T-cell (primary cell): ENCODE results near the gene IGSF6. TPM values are rescaled to one million over a fixed set of nuclear protein-coding genes. Genes with fewer than 3 reads are reported as not detected.

Source experiments
- ATAC-seq, 4 experiments: fragments of 200-7000 bp in 3 of 4; fragments of 150-1000 bp in 1 of 4; cut with Tn5 transposase; replicated peaks in 1 of 4; 1 replicate in 3 of 4; 2 replicates in 1 of 4; pipeline ENCODE4 v1.10.0; 2021; ENCODE audit warnings: moderate library complexity in 3 of 4, mild to moderate bottlenecking in 2 of 4, moderate number of reproducible peaks in 1 of 4
- CTCF ChIA-PET, 2 donors: fragments of 300-600 bp; sonication (Branson Sonifier 250); formaldehyde crosslinking; loops; one replicate each; lab custom pipeline; 2022; ENCODE audit warnings: antibody characterized with exemption in 2 of 2; lab: Charles Lee
- POLR2A ChIA-PET, 2 donors: fragments of 300-600 bp; sonication (Branson Sonifier 250); formaldehyde crosslinking; loops; one replicate each; lab custom pipeline; 2022; ENCODE audit warnings: antibody characterized with exemption in 2 of 2; lab: Charles Lee
- DNase-seq, 35 experiments: peaks; one replicate each; pipeline versions ENCODE4 v3.0.0 to v3.0.0-alpha.2; 2013 to 2023
- H3K27ac ChIP-seq: one replicate; pipeline ENCODE4 v1.5.1; 2013; ENCODE audit warnings: low read length
- H3K27me3 ChIP-seq, 2 experiments: replicated peaks in 1 of 2; 1 replicate in 1 of 2; 2 replicates in 1 of 2; pipeline versions ENCODE4 v1.6.1 to v1.7.0; 2013; ENCODE audit warnings: low read length in 1 of 2, mixed read lengths in 1 of 2; ENCODE audit not compliant: control insufficient read depth in 2 of 2, insufficient read depth in 2 of 2; ENCODE audit errors: extremely low read depth in 1 of 2
- H3K36me3 ChIP-seq, 2 donors: 1 replicate in 1 of 2; 2 replicates in 1 of 2; pipeline versions ENCODE4 v1.6.1 to v1.7.0; 2013; ENCODE audit warnings: low read length in 1 of 2; ENCODE audit not compliant: control insufficient read depth in 2 of 2, insufficient read depth in 1 of 2; ENCODE audit errors: extremely low read depth in 1 of 2
- H3K4me1 ChIP-seq, 2 experiments: 1 replicate in 1 of 2; 2 replicates in 1 of 2; pipeline versions ENCODE4 v1.6.1 to v1.7.0; 2013; ENCODE audit warnings: low read length in 2 of 2, mixed read lengths in 1 of 2; ENCODE audit not compliant: insufficient read depth in 2 of 2, control insufficient read depth in 1 of 2; ENCODE audit errors: extremely low read depth in 1 of 2
- H3K4me3 ChIP-seq, 2 donors: 1 replicate in 1 of 2; 2 replicates in 1 of 2; pipeline versions ENCODE4 v1.5.1 to v1.7.0; 2013; ENCODE audit warnings: mild to moderate bottlenecking in 2 of 2, low read length in 1 of 2, moderate library complexity in 1 of 2; ENCODE audit not compliant: control insufficient read depth in 1 of 2; ENCODE audit errors: extremely low read depth in 1 of 2
- H3K9me3 ChIP-seq: 2 replicates; pipeline ENCODE4 v1.7.0; 2013
- H3K27ac Mint-ChIP-seq, 2 donors: one replicate each; pipeline ENCODE4 v1.8.0; 2020 to 2021; ENCODE audit warnings: mild to moderate bottlenecking in 2 of 2, mixed read lengths in 2 of 2
- H3K27me3 Mint-ChIP-seq, 2 donors: one replicate each; pipeline ENCODE4 v1.8.0; 2021 to 2022; ENCODE audit warnings: mixed read lengths in 2 of 2
- H3K36me3 Mint-ChIP-seq: one replicate; pipeline ENCODE4 v1.8.0; 2021; ENCODE audit warnings: mixed read lengths
- H3K4me1 Mint-ChIP-seq, 3 donors: one replicate each; pipeline ENCODE4 v1.8.0; 2020 to 2022; ENCODE audit warnings: mixed read lengths in 3 of 3, mild to moderate bottlenecking in 1 of 3
- H3K4me3 Mint-ChIP-seq, 3 donors: one replicate each; pipeline ENCODE4 v1.8.0; 2020 to 2022; ENCODE audit warnings: mild to moderate bottlenecking in 3 of 3, mixed read lengths in 3 of 3, moderate library complexity in 3 of 3
- H3K9me3 Mint-ChIP-seq, 3 donors: one replicate each; pipeline ENCODE4 v1.8.0; 2020 to 2022; ENCODE audit warnings: mixed read lengths in 3 of 3
- WGBS: methylation state at CpG from one replicate; pipeline ENCODE4 v1.1.5; 2013; ENCODE audit warnings: missing lambda C conversion rate; ENCODE audit not compliant: insufficient coverage; 5-methylcytosine and 5-hydroxymethylcytosine counted together
- total RNA-seq, 35 experiments: library from RNA in 6 of 35; stranded (reverse) in 6 of 35; fragments of 120-200 nt in 1 of 35; gene quantifications; one replicate each; pipeline versions ENCODE4 v1.2.1 to v1.2.4 and lab custom pipeline; 2013 to 2026

IGSF6 gene
- total RNA-seq, 5 donors from 2014 or later (not counting 1 experiment from before 2014, with no cell fraction given): 0.15 to 0.60 (median 0.28) TPM

DNA sequence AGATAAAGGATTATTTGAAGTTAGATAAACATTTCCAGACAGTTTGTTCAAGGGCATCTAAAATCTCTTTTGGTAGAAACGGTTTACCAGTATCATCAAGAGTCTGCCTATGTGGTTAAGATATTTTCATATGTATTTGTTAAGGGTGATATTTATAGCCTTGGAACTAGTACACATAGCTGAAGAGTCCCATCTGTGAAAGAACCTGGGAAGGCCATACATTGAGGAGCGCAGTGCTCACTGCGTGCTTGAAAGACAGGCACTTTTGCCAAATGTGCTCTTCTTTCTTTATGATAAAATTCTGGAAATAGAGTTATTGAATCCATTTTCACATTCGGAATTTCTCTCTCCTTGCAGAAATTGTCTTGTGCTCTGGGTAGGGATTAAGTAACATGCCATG, 7.7 kb downstream of the IGSF6 start:
- peaks cover 33 to 54% of the 10 kb centered on the region in 2 experiments for H3K4me1 ChIP-seq
- ATAC-seq (no peak), DNase-seq (no peak)
- H3K27ac ChIP-seq: peak overlapping the region; percentile 88
- no peaks in the 10 kb centered on the region for H3K27me3 Mint-ChIP-seq
- no peaks in the 10 kb centered on the region for H3K9me3 Mint-ChIP-seq
- no peaks in the 10 kb centered on the region for H3K36me3 ChIP-seq
- H3K9me3 ChIP-seq: no peaks in the 10 kb centered on the region
- H3K4me3 Mint-ChIP-seq: peak overlapping the region; percentile 67 to 80 (median 77)
- H3K4me1 Mint-ChIP-seq: peaks cover 56 to 61% (median 58%) of the 10 kb centered on the region in 3 donors
- no peaks in the 10 kb centered on the region for H3K27me3 ChIP-seq
- ChIA-PET CTCF (interaction anchor here in 1 of 2 donors (0.7 to 3.0 kb wide), 4 partner anchors 13 to 64 kb away, joined by 3 to 19 read pairs (median 4); no protein-coding TSS in a partner anchor), POLR2A (no interaction called here)
- peaks cover 3% of the 10 kb centered on the region for H3K36me3 Mint-ChIP-seq
- peak overlapping the region in 1 of 2 donors; percentile 47 for H3K4me3 ChIP-seq
- 100% methylated on average over 2 of the region's 4 CpGs for WGBS
- H3K27ac Mint-ChIP-seq: peak overlapping the region; percentile 96

DNA sequence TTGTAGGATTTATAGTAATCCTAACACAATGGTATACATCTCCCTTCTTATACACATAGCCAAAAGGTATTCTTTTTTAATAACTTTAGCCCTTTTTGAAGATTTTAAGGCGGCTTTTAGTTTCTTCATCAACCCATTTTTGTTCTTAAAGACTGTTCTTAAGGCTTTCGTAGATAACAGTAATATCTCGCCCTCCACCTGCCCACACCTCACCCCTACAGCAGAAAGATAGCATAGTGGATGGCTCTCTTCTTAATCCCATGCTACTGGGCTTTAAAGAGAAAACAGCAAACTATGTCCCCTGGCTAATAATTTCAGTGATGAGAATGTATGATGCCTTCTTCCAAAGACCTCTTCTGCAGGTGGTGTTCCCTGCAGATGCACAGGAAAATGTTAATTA, 8.6 kb downstream of the IGSF6 start:
- Histone ChIP-seq H3K27me3 (no peaks in the 10 kb centered on the region), H3K27ac (no peak overlapping the region), H3K4me1 (peaks cover 38 to 50% of the 10 kb centered on the region in 2 experiments), H3K9me3 (no peaks in the 10 kb centered on the region), H3K4me3 (no peak overlapping the region), H3K36me3 (no peaks in the 10 kb centered on the region)
- H3K27me3 Mint-ChIP-seq: no peaks in the 10 kb centered on the region
- H3K36me3 Mint-ChIP-seq: peaks cover 3% of the 10 kb centered on the region
- H3K9me3 Mint-ChIP-seq: no peaks in the 10 kb centered on the region
- WGBS: no CpG with 5 or more reads among the region's 3 CpGs
- no peak for ATAC-seq
- peak overlapping the region; percentile 79 to 96 for H3K27ac Mint-ChIP-seq
- POLR2A ChIA-PET: no interaction called here
- no peak for DNase-seq
- CTCF ChIA-PET: interaction anchor here in 1 of 2 donors (0.5 to 3.0 kb wide), 4 partner anchors 9 to 324 kb away, joined by 3 to 19 read pairs (median 3); partner anchors contain the start of gene IGSF6
- H3K4me1 Mint-ChIP-seq: peaks cover 56 to 63% (median 62%) of the 10 kb centered on the region in 3 donors
- H3K4me3 Mint-ChIP-seq: peak overlapping the region in 1 of 3 donors; percentile 19

DNA sequence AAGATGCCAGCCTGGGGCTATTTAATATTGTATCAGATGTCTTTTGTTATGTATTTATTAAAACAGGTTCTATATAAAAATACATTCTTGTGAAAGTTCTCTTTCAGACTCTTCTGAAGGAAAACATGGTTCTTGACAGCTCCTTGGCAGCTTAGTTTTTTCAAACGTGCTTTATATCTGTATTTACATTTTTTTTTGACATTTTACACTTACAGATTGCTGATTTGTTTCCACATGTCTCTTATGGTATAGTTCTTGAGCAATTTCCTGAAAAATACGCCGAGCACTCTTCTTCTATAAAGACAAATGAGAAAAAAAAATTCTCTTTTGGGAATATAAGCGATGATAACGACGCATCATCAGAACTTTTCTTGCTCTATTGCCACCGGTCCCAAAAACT, 9.5 kb downstream of the IGSF6 start:
- CTCF ChIA-PET: interaction anchor here (0.7 to 3.6 kb wide), 4 partner anchors 15 to 60 kb away, joined by 3 to 26 read pairs (median 6); no protein-coding TSS in a partner anchor
- no peaks in the 10 kb centered on the region for H3K27me3 Mint-ChIP-seq
- no peaks in the 10 kb centered on the region for H3K36me3 ChIP-seq
- H3K27me3 ChIP-seq: no peaks in the 10 kb centered on the region
- WGBS: no CpG with 5 or more reads among the region's 7 CpGs
- POLR2A ChIA-PET: interaction anchor here (0.5 to 0.8 kb wide), 2 partner anchors 40 to 60 kb away, joined by 3 to 4 read pairs; no protein-coding TSS in a partner anchor
- no peaks in the 10 kb centered on the region for H3K9me3 ChIP-seq
- H3K36me3 Mint-ChIP-seq: peaks cover 3% of the 10 kb centered on the region
- ATAC-seq (no peak), DNase-seq (no peak)
- H3K4me1 ChIP-seq: peaks cover 42 to 48% of the 10 kb centered on the region in 2 experiments
- peaks cover 56 to 63% (median 61%) of the 10 kb centered on the region in 3 donors for H3K4me1 Mint-ChIP-seq
- H3K9me3 Mint-ChIP-seq: no peaks in the 10 kb centered on the region
- H3K4me3 Mint-ChIP-seq: no peak overlapping the region
- no peak overlapping the region for H3K27ac Mint-ChIP-seq
- H3K27ac ChIP-seq: no peak overlapping the region
- no peak overlapping the region for H3K4me3 ChIP-seq

DNA sequence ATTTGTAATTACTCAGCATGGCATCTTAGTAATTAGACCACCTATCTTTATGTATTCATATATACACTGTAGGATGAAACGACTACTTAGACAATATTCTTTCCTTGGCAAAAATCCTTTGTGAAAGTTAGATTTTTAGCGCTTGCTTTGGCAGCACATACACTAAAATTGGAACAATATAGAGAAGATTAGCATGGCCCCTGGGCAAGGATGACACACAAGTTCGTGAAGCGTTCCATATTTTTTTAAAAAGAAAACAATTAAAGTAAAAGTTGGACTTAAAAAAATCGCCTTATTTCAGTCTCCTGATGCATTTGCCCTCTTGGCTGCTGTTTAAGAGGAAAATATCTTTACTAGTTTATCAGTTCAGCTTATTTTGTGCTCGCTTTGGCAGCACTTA, 10.5 kb downstream of the IGSF6 start:
- H3K9me3 ChIP-seq: no peaks in the 10 kb centered on the region
- H3K4me3 Mint-ChIP-seq: no peak overlapping the region
- DNase-seq (no peak), ATAC-seq (no peak)
- no peak overlapping the region for H3K27ac Mint-ChIP-seq
- H3K9me3 Mint-ChIP-seq: no peaks in the 10 kb centered on the region
- ChIA-PET POLR2A (interaction anchor here in 1 of 2 donors (0.8 kb wide), 1 partner anchor 59 kb away, joined by 3 read pairs; no protein-coding TSS in a partner anchor), CTCF (interaction anchor here in 1 of 2 donors (0.6 to 3.6 kb wide), 7 partner anchors 16 to 66 kb away, joined by 3 to 26 read pairs (median 4); no protein-coding TSS in a partner anchor)
- H3K27me3 Mint-ChIP-seq: no peaks in the 10 kb centered on the region
- H3K4me3 ChIP-seq: no peak overlapping the region
- H3K27ac ChIP-seq: no peak overlapping the region
- peaks cover 33 to 45% of the 10 kb centered on the region in 2 experiments for H3K4me1 ChIP-seq
- H3K36me3 ChIP-seq: no peaks in the 10 kb centered on the region
- WGBS: no CpG with 5 or more reads among the region's 6 CpGs
- peaks cover 3% of the 10 kb centered on the region for H3K36me3 Mint-ChIP-seq
- H3K27me3 ChIP-seq: no peaks in the 10 kb centered on the region
- peaks cover 47 to 61% (median 60%) of the 10 kb centered on the region in 3 donors for H3K4me1 Mint-ChIP-seq

GRCh38 chr16:21639493-21639892, 12.9 kb downstream of the IGSF6 start:
- no peak overlapping the region for H3K27ac ChIP-seq
- no peak for DNase-seq
- Mint-ChIP-seq H3K9me3 (no peaks in the 10 kb centered on the region), H3K36me3 (peaks cover 16% of the 10 kb centered on the region), H3K27ac (peak overlapping the region; percentile 87 to 88), H3K4me3 (no peak overlapping the region), H3K4me1 (peaks cover 26 to 40% (median 38%) of the 10 kb centered on the region in 3 donors), H3K27me3 (no peaks in the 10 kb centered on the region)
- peaks cover 0 to under 1% of the 10 kb centered on the region in 2 donors for H3K36me3 ChIP-seq
- no peak overlapping the region for H3K4me3 ChIP-seq
- H3K4me1 ChIP-seq: peaks cover 12 to 25% of the 10 kb centered on the region in 2 experiments
- CTCF ChIA-PET: interaction anchor here (0.9 to 3.6 kb wide), 9 partner anchors 16 to 69 kb away, joined by 3 to 26 read pairs (median 6); no protein-coding TSS in a partner anchor
- POLR2A ChIA-PET: interaction anchor here in 1 of 2 donors (1.0 kb wide), 1 partner anchor 19 kb away, joined by 5 read pairs; no protein-coding TSS in a partner anchor
- ATAC-seq: no peak
- H3K9me3 ChIP-seq: no peaks in the 10 kb centered on the region
- 100% methylated on average over 1 of the region's 2 CpGs for WGBS
- no peaks in the 10 kb centered on the region for H3K27me3 ChIP-seq

DNA sequence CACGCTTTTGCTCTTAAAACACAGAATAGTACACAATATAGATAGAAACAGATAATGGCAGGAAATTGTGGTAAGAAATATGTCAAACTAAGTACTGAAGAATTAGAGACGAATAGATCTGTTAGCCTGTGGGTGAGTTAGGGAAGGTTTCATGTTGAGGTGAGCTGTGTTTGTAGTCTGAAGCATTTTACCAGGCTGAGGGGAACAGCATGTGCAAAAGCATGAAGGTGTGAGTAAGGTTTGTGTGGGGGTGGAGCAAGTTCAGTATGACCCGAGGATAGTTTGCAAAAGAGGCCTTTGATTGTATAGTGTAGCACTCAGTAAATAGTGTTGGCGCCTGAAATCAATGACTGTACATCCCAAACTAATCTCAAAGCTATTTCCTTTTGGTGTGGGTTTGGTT, 13.8 kb downstream of the IGSF6 start:
- H3K27me3 Mint-ChIP-seq: no peaks in the 10 kb centered on the region
- DNase-seq (peak in 1 of 35 experiments; percentile 40), ATAC-seq (peak; percentile 50 to 68 (median 62))
- H3K9me3 ChIP-seq: no peaks in the 10 kb centered on the region
- CTCF ChIA-PET: interaction anchor here (0.9 to 2.3 kb wide), 11 partner anchors 9 to 70 kb away, joined by 3 to 10 read pairs (median 4); no protein-coding TSS in a partner anchor
- peaks cover 20 to 33% (median 31%) of the 10 kb centered on the region in 3 donors for H3K4me1 Mint-ChIP-seq
- H3K36me3 ChIP-seq: peaks cover 0 to 4% of the 10 kb centered on the region in 2 donors
- H3K9me3 Mint-ChIP-seq: no peaks in the 10 kb centered on the region
- no peaks in the 10 kb centered on the region for H3K27me3 ChIP-seq
- H3K36me3 Mint-ChIP-seq: peaks cover 19% of the 10 kb centered on the region
- H3K27ac Mint-ChIP-seq: peak overlapping the region; percentile 87 to 88
- H3K4me3 ChIP-seq: no peak overlapping the region
- POLR2A ChIA-PET: interaction anchor here in 1 of 2 donors (1.0 kb wide), 1 partner anchor 18 kb away, joined by 5 read pairs; no protein-coding TSS in a partner anchor
- peaks cover 12 to 25% of the 10 kb centered on the region in 2 experiments for H3K4me1 ChIP-seq
- WGBS: 0% methylated on average over 1 of the region's 4 CpGs
- no peak overlapping the region for H3K4me3 Mint-ChIP-seq
- H3K27ac ChIP-seq: peak overlapping the region; percentile 51
